CD4-positive, alpha-beta T cell treated with Interleukin-6 for 4 hours (primary cell): ENCODE measurements around the gene CHAT.

Experiments
- DNase-seq: peaks from one replicate; pipeline ENCODE4 v3.0.0-alpha.2; 2020; ENCODE audit warnings: mixed read lengths

CHAT gene

GRCh38 chr10:49597426-49598163, 16.2 kb upstream of the CHAT start:
- no peak for DNase-seq

- DNase-seq = no peak
These were observed 15.5 kb upstream of the CHAT start for GRCh38 chr10:49598164-49598856.

GRCh38 chr10:49598986-49599385, 14.9 kb upstream of the CHAT start:
- no peak for DNase-seq

- no peak for DNase-seq
These were observed 14.3 kb upstream of the CHAT start for GRCh38 chr10:49599546-49599945.

GRCh38 chr10:49600046-49600445, 13.8 kb upstream of the CHAT start:
- DNase-seq = no peak

- DNase-seq = no peak
These were observed 12.9 kb upstream of the CHAT start for GRCh38 chr10:49600781-49601400.

- DNase-seq = no peak
These were observed 12.0 kb upstream of the CHAT start for GRCh38 chr10:49601857-49602256.

- no peak for DNase-seq
These were observed 11.3 kb upstream of the CHAT start for GRCh38 chr10:49602380-49603023.

- no peak for DNase-seq
These were observed 8.5 kb upstream of the CHAT start for GRCh38 chr10:49605216-49605938.

GRCh38 chr10:49605939-49606509, 7.8 kb upstream of the CHAT start:
- DNase-seq = no peak

GRCh38 chr10:49606981-49607535, 6.8 kb upstream of the CHAT start:
- DNase-seq = peak; percentile 52

GRCh38 chr10:49608166-49609005, 5.5 kb upstream of the CHAT start:
- DNase-seq = no peak

- DNase-seq = no peak
These were observed 4.9 kb upstream of the CHAT start for GRCh38 chr10:49609006-49609282.

- no peak for DNase-seq
These were observed 4.3 kb upstream of the CHAT start for GRCh38 chr10:49609283-49610113.

- no peak for DNase-seq
These were observed 3.8 kb upstream of the CHAT start, which contains the start of gene SLC18A3 for GRCh38 chr10:49610114-49610457. TSS of gene SLC18A3 (plus strand) at chr10:49610310. CDS start at chr10:49610741, 431 bp downstream.

GRCh38 chr10:49610458-49611165, 3.2 kb upstream of the CHAT start:
- no peak for DNase-seq

- no peak for DNase-seq
These were observed 2.5 kb upstream of the CHAT start for GRCh38 chr10:49611166-49611815.

- DNase-seq = no peak
These were observed 1.9 kb upstream of the CHAT start for GRCh38 chr10:49611816-49612512.
